T-helper 1 cell treated with Interleukin-12 subunit alpha and Interleukin-12 subunit beta and Interleukin-4 antibody, amounts not matched to agents 30 ng/mL and 1 ng/mL, for 36 hours (primary cell): Measurements from ENCODE around the gene RUNX1. TPM values are rescaled to one million over a fixed set of nuclear protein-coding genes. Genes with fewer than 3 reads are reported as not detected.

ENCODE experiments used
- intact Hi-C: fragments of 100-400 bp; cut with micrococcal nuclease; formaldehyde crosslinking; loops from one replicate; pipeline ENCODE4 v1.15.1; 2024
- total RNA-seq: library from RNA; stranded (reverse); gene quantifications from 2 replicates; pipeline ENCODE4 v1.2.3, GENCODE V29; 2022

RUNX1 gene
- total RNA-seq, 1 donor from 2014 or later, result 58.6 TPM

- intact Hi-C loops, result loop anchor here (5.0 kb wide), 1 partner anchor 62 kb away; no protein-coding TSS in a partner anchor
Observed at GRCh38 chr21:34869545-34869944, 179.6 kb downstream of the RUNX1 start.

GRCh38 chr21:34867785-34868184 is 181.3 kb downstream of the RUNX1 start:
- intact Hi-C loops, result loop anchor here (2.0 to 5.0 kb wide), 2 partner anchors 13 to 60 kb away; no protein-coding TSS in a partner anchor

GRCh38 chr21:34865400-34866241 is 183.5 kb downstream of the RUNX1 start:
- intact Hi-C loops, result loop anchor here (2.0 to 5.0 kb wide), 2 partner anchors 15 to 58 kb away; no protein-coding TSS in a partner anchor

GRCh38 chr21:34864370-34865149 is 184.5 kb downstream of the RUNX1 start:
- intact Hi-C loops, result loop anchor here (5.0 kb wide), 1 partner anchor 57 kb away; no protein-coding TSS in a partner anchor

- intact Hi-C loops, result no loop called here
Observed at GRCh38 chr21:34862951-34863350, 186.2 kb downstream of the RUNX1 start.

GRCh38 chr21:34861258-34861657 is 187.8 kb downstream of the RUNX1 start:
- intact Hi-C loops, result no loop called here

- intact Hi-C loops, result no loop called here
Observed at GRCh38 chr21:34859976-34860653, 189.0 kb downstream of the RUNX1 start.

- intact Hi-C loops, result no loop called here
Observed at GRCh38 chr21:34858559-34858958, 190.5 kb downstream of the RUNX1 start.

GRCh38 chr21:34857874-34858273 is 191.2 kb downstream of the RUNX1 start:
- intact Hi-C loops, result no loop called here

GRCh38 chr21:34857122-34857713 is 191.9 kb downstream of the RUNX1 start:
- intact Hi-C loops, result no loop called here

- intact Hi-C loops, result no loop called here
Observed at GRCh38 chr21:34852448-34852847, 196.7 kb downstream of the RUNX1 start.

GRCh38 chr21:34850166-34850690 is 198.9 kb downstream of the RUNX1 start:
- intact Hi-C loops, result no loop called here

GRCh38 chr21:34846601-34847112 is 202.4 kb downstream of the RUNX1 start:
- intact Hi-C loops, result no loop called here

GRCh38 chr21:34845521-34846451 is 203.3 kb downstream of the RUNX1 start:
- intact Hi-C loops, result loop anchor here (2.0 kb wide), 2 partner anchors 39 to 41 kb away; no protein-coding TSS in a partner anchor

- intact Hi-C loops, result loop anchor here (2.0 kb wide), 2 partner anchors 38 to 42 kb away; no protein-coding TSS in a partner anchor
Observed at GRCh38 chr21:34844924-34845238, 204.2 kb downstream of the RUNX1 start.

GRCh38 chr21:34844013-34844923 is 204.8 kb downstream of the RUNX1 start:
- intact Hi-C loops, result loop anchor here (2.0 kb wide), 2 partner anchors 37 to 43 kb away; no protein-coding TSS in a partner anchor

GRCh38 chr21:34843562-34843961 is 205.5 kb downstream of the RUNX1 start:
- intact Hi-C loops, result no loop called here

GRCh38 chr21:34841154-34841553 is 207.9 kb downstream of the RUNX1 start:
- intact Hi-C loops, result no loop called here
